Chondrocyte (in vitro differentiated cells): ENCODE data around the gene EXOC3L4. TPM values are rescaled to one million over a fixed set of nuclear protein-coding genes. Genes with fewer than 3 reads are reported as not detected.

Experiments used
- DNase-seq: peaks from one replicate; pipeline ENCODE4 v3.0.0; 2021; ENCODE audit warnings: mixed read lengths, low spot score
- H3K27ac Mint-ChIP-seq: one replicate; pipeline ENCODE4 v1.8.0; 2021; ENCODE audit warnings: mild to moderate bottlenecking, moderate library complexity, mixed read lengths; ENCODE audit not compliant: unreplicated experiment
- H3K27me3 Mint-ChIP-seq: 2 replicates; pipeline ENCODE4 v1.8.0; 2021; ENCODE audit warnings: low read depth, mixed read lengths
- H3K36me3 Mint-ChIP-seq: 2 replicates; pipeline ENCODE4 v1.8.0; 2021; ENCODE audit warnings: low read depth, mixed read lengths
- H3K4me1 Mint-ChIP-seq: 2 replicates; pipeline ENCODE4 v1.8.0; 2021; ENCODE audit warnings: low read depth, mild to moderate bottlenecking, mixed read lengths
- H3K4me3 Mint-ChIP-seq: one replicate; pipeline ENCODE4 v1.8.0; 2021; ENCODE audit warnings: mild to moderate bottlenecking, moderate library complexity, mixed read lengths; ENCODE audit not compliant: unreplicated experiment
- H3K9me3 Mint-ChIP-seq: 2 replicates; pipeline ENCODE4 v1.8.0; 2021; ENCODE audit warnings: low read depth, mixed read lengths
- CTCF ChIP-seq: fragments of 200-600 bp; sonication (generic); IDR thresholded peaks from 2 replicates; pipeline ENCODE4 v1.5.0; 2021; ENCODE audit warnings: antibody characterized with exemption, mild to moderate bottlenecking, moderate library complexity
- total RNA-seq: library from RNA; stranded (reverse); gene quantifications from 3 replicates; pipeline ENCODE4 v1.2.1, GENCODE V29; 2021

Gene EXOC3L4
- total RNA-seq, 1 donor from 2014 or later, result not detected

GRCh38 chr14:103122585-103122946 lies 28.0 kb downstream of the EXOC3L4 start:
- Mint-ChIP-seq H3K36me3 (no peaks in the 10 kb centered on the region), H3K27me3 (peaks cover 2% of the 10 kb centered on the region), H3K4me3 (no peak overlapping the region), H3K27ac (no peak overlapping the region), H3K9me3 (no peaks in the 10 kb centered on the region), H3K4me1 (peaks cover 28% of the 10 kb centered on the region)
- TF ChIP-seq CTCF, result no peak
- no peak for DNase-seq

DNA sequence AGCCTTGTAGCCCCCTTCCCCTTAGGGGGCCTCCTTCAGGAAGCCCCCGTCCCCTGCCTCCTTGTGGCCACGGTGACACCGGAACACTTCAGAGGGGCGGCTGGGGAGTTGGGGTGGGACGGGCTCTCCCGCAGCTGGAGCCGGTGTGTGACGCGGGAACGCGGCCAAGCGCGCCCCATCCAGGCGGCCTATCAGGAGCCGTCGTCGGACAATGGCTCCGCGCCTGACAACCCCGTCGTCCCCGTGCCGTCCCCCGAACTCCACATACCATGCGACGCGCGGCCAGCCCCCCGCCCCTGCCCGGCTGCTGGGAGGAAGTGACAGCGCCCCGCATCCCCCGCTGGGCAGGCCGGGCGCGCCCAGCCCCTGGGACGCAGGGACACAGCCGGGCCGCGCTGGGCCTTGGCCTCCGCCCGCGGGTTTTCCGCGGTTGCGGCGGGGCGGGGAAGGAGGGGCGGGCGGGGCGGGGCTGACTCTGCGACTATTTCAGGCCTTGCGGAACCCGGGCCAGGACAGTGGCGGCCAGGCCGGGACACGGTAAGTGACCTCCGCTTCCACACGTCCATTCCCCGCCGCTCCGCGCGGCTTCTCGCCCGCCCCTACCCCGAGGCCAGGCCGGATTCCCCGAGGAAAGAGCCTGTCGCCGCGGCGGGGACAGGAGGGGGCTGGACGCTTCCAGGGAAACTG lies 28.6 kb downstream of the EXOC3L4 start, which contains the start of gene TNFAIP2:
Gene TNFAIP2, plus strand, starts transcription at position 515 of the 687 bp plus-strand sequence. CDS start 2,997 bp downstream, outside the sequence.
- Mint-ChIP-seq H3K9me3 (no peaks in the 10 kb centered on the region), H3K4me1 (peaks cover 26% of the 10 kb centered on the region), H3K36me3 (no peaks in the 10 kb centered on the region), H3K4me3 (peak within 1 kb of the TSS; percentile 49), H3K27me3 (peaks cover 2% of the 10 kb centered on the region), H3K27ac (peak within 1 kb of the TSS; percentile 12)
- no peak for DNase-seq
- no peak for TF ChIP-seq CTCF

GRCh38 chr14:103123634-103124500 lies 29.3 kb downstream of the EXOC3L4 start:
- no peaks in the 10 kb centered on the region for H3K36me3 Mint-ChIP-seq
- DNase-seq, result no peak
- no peaks in the 10 kb centered on the region for H3K9me3 Mint-ChIP-seq
- H3K4me1 Mint-ChIP-seq, result peaks cover 31% of the 10 kb centered on the region
- peak overlapping the region; percentile 49 for H3K4me3 Mint-ChIP-seq
- TF ChIP-seq CTCF, result peak; percentile 72
- peaks cover 2% of the 10 kb centered on the region for H3K27me3 Mint-ChIP-seq
- H3K27ac Mint-ChIP-seq, result peak overlapping the region; percentile 12

DNA sequence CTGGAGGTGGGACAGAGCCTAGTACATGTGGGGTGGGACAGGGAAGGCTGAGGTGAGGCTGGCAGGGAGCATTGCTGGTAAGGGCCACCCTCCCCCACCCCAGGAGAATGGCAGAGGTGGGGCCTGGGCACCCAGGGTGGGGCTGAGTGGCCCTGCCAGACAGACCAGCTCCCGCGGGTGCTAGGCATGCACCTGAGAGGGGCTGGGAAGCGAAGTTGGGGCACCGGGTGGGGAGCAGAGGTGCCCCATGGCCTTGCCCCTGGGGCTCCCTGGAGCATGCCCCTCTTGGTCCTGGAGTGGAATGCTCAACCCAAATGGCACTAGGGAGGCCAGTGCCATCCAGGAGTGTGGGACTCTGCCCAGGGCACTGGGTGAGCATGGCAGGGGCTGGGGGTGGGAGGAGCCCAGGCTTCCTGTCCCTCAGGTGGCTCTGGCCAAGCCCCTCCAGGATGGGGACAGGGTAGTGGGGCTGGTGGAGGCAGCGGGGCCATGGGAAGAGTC lies 30.0 kb downstream of the EXOC3L4 start:
- Mint-ChIP-seq H3K4me1 (peaks cover 37% of the 10 kb centered on the region), H3K4me3 (peak overlapping the region; percentile 49), H3K27ac (no peak overlapping the region), H3K27me3 (peaks cover 2% of the 10 kb centered on the region), H3K9me3 (no peaks in the 10 kb centered on the region), H3K36me3 (no peaks in the 10 kb centered on the region)
- DNase-seq, result no peak
- no peak for TF ChIP-seq CTCF
